Medulla oblongata (tissue), 1 donor: ENCODE results near the gene RPA1.
"Not testable (repeated sequence)": the region's sequence is repeated elsewhere in the genome, so short reads cannot be mapped to it uniquely, and the experiment has no call there.

ENCODE experiments used
- DNase-seq: peaks from one replicate; pipeline ENCODE4 v3.0.0-alpha.2; 2015; ENCODE audit errors: extremely low spot score

RPA1 gene

GRCh38 chr17:1878419-1879121, 48.8 kb downstream of the RPA1 start:
- no peak for DNase-seq

- DNase-seq, result peak; percentile 84
Measured at GRCh38 chr17:1880851-1881630, 51.2 kb downstream of the RPA1 start.

GRCh38 chr17:1882836-1883235, 53.0 kb downstream of the RPA1 start:
- DNase-seq, result peak; percentile 18

GRCh38 chr17:1883536-1883935, 53.7 kb downstream of the RPA1 start:
- DNase-seq, result no peak

- no peak for DNase-seq
Measured at GRCh38 chr17:1888741-1889140, 58.9 kb downstream of the RPA1 start.

- DNase-seq, result no peak
Measured at GRCh38 chr17:1890758-1891450, 61.1 kb downstream of the RPA1 start.

- DNase-seq, result no peak
Measured at GRCh38 chr17:1894753-1895339, 65.0 kb downstream of the RPA1 start.

- DNase-seq, result not testable (repeated sequence)
Measured at GRCh38 chr17:1895479-1895878, 65.7 kb downstream of the RPA1 start.

- no peak for DNase-seq
Measured at GRCh38 chr17:1896243-1897104, 66.7 kb downstream of the RPA1 start.

- DNase-seq, result no peak
Measured at GRCh38 chr17:1897105-1897656, 67.4 kb downstream of the RPA1 start.

- DNase-seq, result no peak
Measured at GRCh38 chr17:1898332-1898731, 68.5 kb downstream of the RPA1 start.

GRCh38 chr17:1898872-1899271, 69.1 kb downstream of the RPA1 start:
- no peak for DNase-seq

GRCh38 chr17:1899403-1900000, 69.7 kb downstream of the RPA1 start:
- DNase-seq, result no peak

- no peak for DNase-seq
Measured at GRCh38 chr17:1904273-1905182, 74.7 kb downstream of the RPA1 start.

GRCh38 chr17:1905190-1905913, 75.5 kb downstream of the RPA1 start:
- no peak for DNase-seq

GRCh38 chr17:1906662-1907101, 76.9 kb downstream of the RPA1 start:
- no peak for DNase-seq

GRCh38 chr17:1907216-1907631, 77.4 kb downstream of the RPA1 start:
- DNase-seq, result no peak

- DNase-seq, result no peak
Measured at GRCh38 chr17:1907909-1908698, 78.3 kb downstream of the RPA1 start.
